GM23338 (cell line): Measurements from ENCODE around the gene NUMB. TPM values are rescaled to one million over a fixed set of nuclear protein-coding genes. Genes with fewer than 3 reads are reported as not detected.

Source experiments
- ATAC-seq: fragments of 200-7000 bp; cut with Tn5 transposase; 3 replicates; pipeline ENCODE4 v1.9.1; 2020
- DNase-seq: peaks from one replicate; pipeline ENCODE4 v3.0.0-alpha.2; 2015; ENCODE audit warnings: low spot score
- H2AFZ ChIP-seq: fragments of 200-600 bp; sonication (generic); 2 replicates; pipeline ENCODE4 v1.8.0; 2016; ENCODE audit warnings: antibody characterized with exemption, mild to moderate bottlenecking, moderate library complexity
- H3F3A ChIP-seq: fragments of 200-600 bp; sonication (generic); replicated peaks from 2 replicates; pipeline ENCODE4 v1.8.0; 2017; ENCODE audit warnings: antibody characterized with exemption, mixed run types, low read depth
- H3K27ac ChIP-seq: fragments of 200-600 bp; sonication (generic); 2 replicates; pipeline ENCODE4 v1.6.1; 2016; ENCODE audit warnings: low read depth
- H3K27me3 ChIP-seq: fragments of 200-600 bp; sonication (generic); 2 replicates; pipeline ENCODE4 v1.8.0; 2016; ENCODE audit warnings: mild to moderate bottlenecking, mixed run types, moderate library complexity; ENCODE audit not compliant: insufficient read depth
- H3K36me3 ChIP-seq: fragments of 200-600 bp; sonication (generic); 2 replicates; pipeline ENCODE4 v1.8.0; 2016; ENCODE audit warnings: mild to moderate bottlenecking; ENCODE audit not compliant: insufficient read depth
- H3K4me1 ChIP-seq: fragments of 200-600 bp; sonication (generic); 2 replicates; pipeline ENCODE4 v1.8.0; 2016; ENCODE audit warnings: mild to moderate bottlenecking, moderate library complexity; ENCODE audit not compliant: insufficient read depth
- H3K4me2 ChIP-seq: fragments of 200-600 bp; sonication (generic); 2 replicates; pipeline ENCODE4 v1.7.1; 2017; ENCODE audit warnings: mixed run types
- H3K4me3 ChIP-seq: fragments of 200-600 bp; sonication (generic); 2 replicates; pipeline ENCODE4 v1.6.1; 2016; ENCODE audit warnings: mixed run types
- H3K79me2 ChIP-seq: fragments of 200-600 bp; sonication (generic); replicated peaks from 2 replicates; pipeline ENCODE4 v1.8.0; 2017; ENCODE audit warnings: mild to moderate bottlenecking; ENCODE audit not compliant: insufficient read depth
- H3K9me2 ChIP-seq: fragments of 200-600 bp; sonication (generic); 2 replicates; pipeline ENCODE4 v1.8.0; 2017; ENCODE audit not compliant: insufficient read depth
- H4K20me1 ChIP-seq: fragments of 200-600 bp; sonication (generic); replicated peaks from 2 replicates; pipeline ENCODE4 v1.8.0; 2017; ENCODE audit warnings: mild to moderate bottlenecking; ENCODE audit not compliant: insufficient read depth
- H3K27ac Mint-ChIP-seq: 2 replicates; pipeline ENCODE4 v1.8.0; 2020; ENCODE audit warnings: inconsistent platforms, mild to moderate bottlenecking, moderate library complexity, mixed read lengths
- H3K27me3 Mint-ChIP-seq: 3 replicates; pipeline ENCODE4 v1.8.0; 2022; ENCODE audit warnings: low read depth, mild to moderate bottlenecking, moderate library complexity, mixed read lengths, inconsistent platforms; ENCODE audit not compliant: insufficient read depth, poor library complexity
- H3K36me3 Mint-ChIP-seq: 3 replicates; pipeline ENCODE4 v1.8.0; 2021; ENCODE audit warnings: low read depth, mild to moderate bottlenecking, inconsistent platforms, moderate library complexity, mixed read lengths
- H3K4me1 Mint-ChIP-seq: 3 replicates; pipeline ENCODE4 v1.8.0; 2020; ENCODE audit warnings: mild to moderate bottlenecking, inconsistent platforms, mixed read lengths
- H3K4me3 Mint-ChIP-seq: 3 replicates; pipeline ENCODE4 v1.8.0; 2021; ENCODE audit warnings: moderate library complexity, mild to moderate bottlenecking, inconsistent platforms, mixed read lengths
- H3K9me3 Mint-ChIP-seq: 3 replicates; pipeline ENCODE4 v1.8.0; 2020; ENCODE audit warnings: moderate library complexity, mild to moderate bottlenecking, inconsistent platforms, mixed read lengths
- CREB1 ChIP-seq: fragments of 250-450 bp; sonication (Bioruptor Pico); IDR thresholded peaks from 2 replicates; pipeline ENCODE4 v1.5.0; 2020; ENCODE audit warnings: low read depth, mild to moderate bottlenecking, moderate library complexity
- ETS1 ChIP-seq: IDR thresholded peaks from 2 replicates; pipeline ENCODE4 v1.6.1; 2016; ENCODE audit warnings: antibody characterized with exemption
- EZH2 ChIP-seq: fragments of 200-600 bp; sonication (generic); IDR thresholded peaks from one replicate; pipeline ENCODE4 v1.8.0; 2017; ENCODE audit warnings: antibody characterized with exemption, mild to moderate bottlenecking, low read depth; ENCODE audit not compliant: unreplicated experiment
- EZH2phosphoT487 ChIP-seq: fragments of 200-600 bp; sonication (generic); IDR thresholded peaks from one replicate; pipeline ENCODE4 v1.8.1; 2018; ENCODE audit warnings: antibody characterized with exemption; ENCODE audit not compliant: unreplicated experiment
- JUNB ChIP-seq: IDR thresholded peaks from one replicate; pipeline ENCODE4 v1.6.1; 2016; ENCODE audit warnings: antibody characterized with exemption; ENCODE audit not compliant: unreplicated experiment
- NANOG ChIP-seq: IDR thresholded peaks from 2 replicates; pipeline ENCODE4 v1.6.1; 2016; ENCODE audit warnings: antibody characterized with exemption, borderline replicate concordance
- POLR2AphosphoS5 ChIP-seq: IDR thresholded peaks from 2 replicates; pipeline ENCODE4 v1.6.1; 2016; ENCODE audit warnings: antibody characterized with exemption, low read depth
- REST ChIP-seq: IDR thresholded peaks from one replicate; pipeline ENCODE4 v1.6.1; 2018; ENCODE audit warnings: antibody characterized with exemption; ENCODE audit not compliant: unreplicated experiment
- STAT1 ChIP-seq: IDR thresholded peaks from one replicate; pipeline ENCODE4 v1.6.1; 2016; ENCODE audit warnings: antibody characterized with exemption; ENCODE audit not compliant: unreplicated experiment
- ZNF114 ChIP-seq: fragments of 250-450 bp; sonication (Bioruptor Pico); IDR thresholded peaks from 2 replicates; pipeline ENCODE4 v1.5.0; 2020; ENCODE audit warnings: mild to moderate bottlenecking, moderate library complexity
- ZNF331 ChIP-seq: fragments of 250-450 bp; sonication (Bioruptor Pico); IDR thresholded peaks from 2 replicates; pipeline ENCODE4 v1.5.0; 2020; ENCODE audit warnings: low read depth, mild to moderate bottlenecking, moderate library complexity
- ZNF462 ChIP-seq: fragments of 250-450 bp; sonication (Bioruptor Pico); IDR thresholded peaks from 2 replicates; pipeline ENCODE4 v1.5.0; 2020; ENCODE audit warnings: mild to moderate bottlenecking, moderate library complexity
- polyA plus RNA-seq: library from polyadenylated mRNA; unstranded; fragments of >200 nt; fragmentation: Nextera tagmentation; extraction: Ambion mirVana; gene quantifications from 2 replicates; pipeline ENCODE4 v1.2.1, GENCODE V29; 2016
- total RNA-seq: library from RNA; depleted of rRNA; stranded (reverse); fragments of >200 nt; shearing (Covaris generic); gene quantifications from 2 replicates; pipeline ENCODE4 v1.2.3, GENCODE V29; 2014

Gene NUMB
- total and polyA plus RNA-seq, 2 experiments from 2014 or later: 32.1 to 36.7 TPM

DNA sequence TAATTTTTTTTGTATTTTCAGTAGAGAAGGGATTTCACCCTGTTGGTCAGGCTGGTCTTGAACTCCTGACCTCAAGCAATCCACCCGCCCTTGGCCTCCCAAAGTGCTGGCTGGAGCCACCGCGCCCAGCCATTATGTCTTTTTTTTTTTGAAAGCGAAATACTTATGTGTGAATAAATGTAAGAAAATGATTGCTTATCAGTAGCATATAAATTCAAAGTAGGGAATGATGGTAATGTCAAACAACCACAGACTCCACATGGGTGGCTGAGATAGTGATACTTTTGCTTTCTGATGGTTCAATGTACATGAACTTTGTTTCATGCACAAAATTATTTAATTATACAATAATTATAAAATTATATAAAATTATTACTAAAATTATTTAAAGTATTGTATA is 145.2 kb downstream of the NUMB start:
- no peak overlapping the region for H3K27ac Mint-ChIP-seq
- no peaks in the 10 kb centered on the region for H3K27me3 ChIP-seq
- H3K27me3 Mint-ChIP-seq: no peaks in the 10 kb centered on the region
- DNase-seq: no peak
- H3K4me3 Mint-ChIP-seq: no peak overlapping the region
- no peaks in the 10 kb centered on the region for H3F3A ChIP-seq
- H3K9me2 ChIP-seq: no peaks in the 10 kb centered on the region
- no peaks in the 10 kb centered on the region for H3K36me3 ChIP-seq
- no peak overlapping the region for H3K4me2 ChIP-seq
- no peak overlapping the region for H3K27ac ChIP-seq
- 0 out of 2 replicates have a peak, but pooled peaks cover 7% of the 10 kb centered on the region for H3K4me1 ChIP-seq
- no peaks in the 10 kb centered on the region; the same call in 2 of the 3 replicates for H3K36me3 Mint-ChIP-seq
- no peak overlapping the region for H3K4me3 ChIP-seq
- TF ChIP-seq JUNB: no peak
- no peak for TF ChIP-seq STAT1
- no peak overlapping the region for H2AFZ ChIP-seq
- H4K20me1 ChIP-seq: no peaks in the 10 kb centered on the region
- no peaks in the 10 kb centered on the region for H3K9me3 Mint-ChIP-seq
- no peaks in the 10 kb centered on the region for H3K79me2 ChIP-seq
- H3K4me1 Mint-ChIP-seq: peaks cover 10% of the 10 kb centered on the region
- ATAC-seq: no peak

- Mint-ChIP-seq H3K27ac (no peak overlapping the region), H3K4me3 (no peak overlapping the region), H3K36me3 (peaks cover 3% of the 10 kb centered on the region; the same call in 2 of the 3 replicates), H3K27me3 (no peaks in the 10 kb centered on the region), H3K4me1 (peaks cover 10% of the 10 kb centered on the region), H3K9me3 (no peaks in the 10 kb centered on the region)
- H2AFZ ChIP-seq: no peak overlapping the region
- ATAC-seq (no peak), DNase-seq (no peak)
- H3K27me3 ChIP-seq: no peaks in the 10 kb centered on the region
- H3K4me1 ChIP-seq: 0 out of 2 replicates have a peak, but pooled peaks cover 7% of the 10 kb centered on the region
- no peaks in the 10 kb centered on the region for H3K79me2 ChIP-seq
- H3K9me2 ChIP-seq: no peaks in the 10 kb centered on the region
- no peak overlapping the region for H3K27ac ChIP-seq
- no peak for TF ChIP-seq NANOG
- TF ChIP-seq STAT1: no peak
- no peak for TF ChIP-seq EZH2phosphoT487
- no peak for TF ChIP-seq JUNB
- no peak for TF ChIP-seq REST
- TF ChIP-seq ZNF462 (CRISPR knock-in tag): no peak
- no peak for TF ChIP-seq POLR2AphosphoS5
- TF ChIP-seq ZNF114 (CRISPR knock-in tag): no peak
- TF ChIP-seq ETS1: no peak
- TF ChIP-seq ZNF331 (CRISPR knock-in tag): no peak
- no peak for TF ChIP-seq EZH2
- TF ChIP-seq CREB1 (CRISPR knock-in tag): no peak
- no peaks in the 10 kb centered on the region for H3K36me3 ChIP-seq
- H3K4me2 ChIP-seq: no peak overlapping the region
- no peaks in the 10 kb centered on the region for H4K20me1 ChIP-seq
- no peak overlapping the region for H3K4me3 ChIP-seq
- H3F3A ChIP-seq: no peaks in the 10 kb centered on the region
Measured at GRCh38 chr14:73312687-73313086, 145.7 kb downstream of the NUMB start.
